DOHH2 (cell line): Measurements from ENCODE around the gene DCTN4.

Source experiments
- H3F3A ChIP-seq: fragments of 200-600 bp; sonication (generic), shearing (Covaris generic); 2 replicates; pipeline ENCODE4 v1.6.0; 2016; ENCODE audit warnings: antibody characterized with exemption, mild to moderate bottlenecking; ENCODE audit not compliant: control insufficient read depth, insufficient read depth
- H3K27ac ChIP-seq: fragments of 200-600 bp; sonication (generic); 2 replicates; pipeline ENCODE4 v1.5.1; 2014; ENCODE audit warnings: low read depth, mild to moderate bottlenecking, low read length, moderate library complexity
- H3K27me3 ChIP-seq: fragments of 200-600 bp; sonication (generic); 2 replicates; pipeline ENCODE4 v1.6.1; 2014; ENCODE audit warnings: mild to moderate bottlenecking, low read length, mixed read lengths; ENCODE audit not compliant: control insufficient read depth
- H3K36me3 ChIP-seq: fragments of 200-600 bp; sonication (generic); 2 replicates; pipeline ENCODE4 v1.6.1; 2014; ENCODE audit warnings: mild to moderate bottlenecking, low read length, moderate library complexity, mixed read lengths; ENCODE audit not compliant: control insufficient read depth
- H3K4me1 ChIP-seq: fragments of 200-600 bp; sonication (generic); 2 replicates; pipeline ENCODE4 v1.6.1; 2014; ENCODE audit warnings: mild to moderate bottlenecking, low read length, mixed read lengths; ENCODE audit not compliant: control insufficient read depth
- H3K4me2 ChIP-seq: fragments of 200-600 bp; sonication (generic); 2 replicates; pipeline ENCODE4 v1.6.0; 2014; ENCODE audit warnings: mild to moderate bottlenecking, low read length, moderate library complexity
- H3K4me3 ChIP-seq: fragments of 200-600 bp; sonication (generic); 2 replicates; pipeline ENCODE4 v1.5.1; 2014; ENCODE audit warnings: mild to moderate bottlenecking, low read length, mixed read lengths
- H3K79me2 ChIP-seq: fragments of 200-600 bp; sonication (generic); 2 replicates; pipeline ENCODE4 v1.6.1; 2014; ENCODE audit warnings: mild to moderate bottlenecking, low read length, mixed read lengths; ENCODE audit not compliant: control insufficient read depth
- H3K9me2 ChIP-seq: fragments of 200-600 bp; sonication (generic); replicated peaks from 2 replicates; pipeline ENCODE4 v1.6.1; 2014; ENCODE audit warnings: mild to moderate bottlenecking, low read length, mixed read lengths; ENCODE audit not compliant: control insufficient read depth
- H3K9me3 ChIP-seq: fragments of 200-600 bp; sonication (generic); 2 replicates; pipeline ENCODE4 v1.6.1; 2014; ENCODE audit warnings: antibody characterized with exemption, low read length, mixed read lengths; ENCODE audit not compliant: control insufficient read depth, insufficient read depth
- H4K20me1 ChIP-seq: fragments of 200-600 bp; sonication (generic); 2 replicates; pipeline ENCODE4 v1.6.0; 2014; ENCODE audit warnings: low read depth, mild to moderate bottlenecking, antibody characterized with exemption, low read length, moderate library complexity; ENCODE audit not compliant: control insufficient read depth, insufficient read depth
- EZH2phosphoT487 ChIP-seq: fragments of 200-600 bp; sonication (generic); IDR thresholded peaks from 2 replicates; pipeline ENCODE4 v1.6.1; 2017; ENCODE audit warnings: borderline replicate concordance, mild to moderate bottlenecking, antibody characterized with exemption, low read length, moderate library complexity, mixed read lengths
- TF ChIP-seq, protein P1 (sequence below): fragments of 200-600 bp; sonication (generic); IDR thresholded peaks from one replicate; pipeline ENCODE4 v1.5.1; 2014; ENCODE audit warnings: antibody characterized with exemption, mild to moderate bottlenecking, low read depth, low read length; ENCODE audit not compliant: poor library complexity, severe bottlenecking

Gene DCTN4

DNA sequence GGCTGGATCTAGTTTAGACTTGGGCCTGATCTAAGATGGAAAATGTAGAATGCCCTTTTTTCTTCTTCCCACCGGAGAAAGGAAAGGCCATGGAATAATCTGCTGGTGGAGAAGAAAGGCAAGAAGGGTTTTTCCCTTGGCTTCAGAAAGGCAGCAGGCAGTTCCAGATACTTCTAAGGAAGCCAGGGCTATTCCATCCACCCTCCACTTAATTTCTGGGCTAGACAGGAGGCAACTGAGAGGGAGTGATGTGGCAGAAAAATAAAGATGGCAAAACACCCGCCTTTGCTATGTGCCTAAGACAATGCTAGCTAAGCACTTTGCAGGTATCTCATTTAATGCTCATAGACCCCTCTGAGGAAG is 87.9 kb downstream of the DCTN4 start:
- no peaks in the 10 kb centered on the region for H3F3A ChIP-seq
- H3K36me3 ChIP-seq = no peaks in the 10 kb centered on the region
- H3K79me2 ChIP-seq = no peaks in the 10 kb centered on the region
- H3K27me3 ChIP-seq = peaks cover 44% of the 10 kb centered on the region
- no peaks in the 10 kb centered on the region for H4K20me1 ChIP-seq
- no peak overlapping the region for H3K4me3 ChIP-seq
- H3K4me2 ChIP-seq = no peak overlapping the region
- no peaks in the 10 kb centered on the region for H3K9me3 ChIP-seq
- H3K9me2 ChIP-seq = no peaks in the 10 kb centered on the region
- no peak overlapping the region for H3K27ac ChIP-seq
- TF ChIP-seq, protein P1, sequence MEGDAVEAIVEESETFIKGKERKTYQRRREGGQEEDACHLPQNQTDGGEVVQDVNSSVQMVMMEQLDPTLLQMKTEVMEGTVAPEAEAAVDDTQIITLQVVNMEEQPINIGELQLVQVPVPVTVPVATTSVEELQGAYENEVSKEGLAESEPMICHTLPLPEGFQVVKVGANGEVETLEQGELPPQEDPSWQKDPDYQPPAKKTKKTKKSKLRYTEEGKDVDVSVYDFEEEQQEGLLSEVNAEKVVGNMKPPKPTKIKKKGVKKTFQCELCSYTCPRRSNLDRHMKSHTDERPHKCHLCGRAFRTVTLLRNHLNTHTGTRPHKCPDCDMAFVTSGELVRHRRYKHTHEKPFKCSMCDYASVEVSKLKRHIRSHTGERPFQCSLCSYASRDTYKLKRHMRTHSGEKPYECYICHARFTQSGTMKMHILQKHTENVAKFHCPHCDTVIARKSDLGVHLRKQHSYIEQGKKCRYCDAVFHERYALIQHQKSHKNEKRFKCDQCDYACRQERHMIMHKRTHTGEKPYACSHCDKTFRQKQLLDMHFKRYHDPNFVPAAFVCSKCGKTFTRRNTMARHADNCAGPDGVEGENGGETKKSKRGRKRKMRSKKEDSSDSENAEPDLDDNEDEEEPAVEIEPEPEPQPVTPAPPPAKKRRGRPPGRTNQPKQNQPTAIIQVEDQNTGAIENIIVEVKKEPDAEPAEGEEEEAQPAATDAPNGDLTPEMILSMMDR = no peak
- no peak; the same call in 1 of the 2 replicates for TF ChIP-seq EZH2phosphoT487
- no peaks in the 10 kb centered on the region for H3K4me1 ChIP-seq

- Histone ChIP-seq H3K4me1 (no peaks in the 10 kb centered on the region), H3K27ac (no peak overlapping the region), H3K4me3 (no peak overlapping the region), H3K4me2 (no peak overlapping the region), H3F3A (no peaks in the 10 kb centered on the region), H3K9me3 (no peaks in the 10 kb centered on the region), H4K20me1 (no peaks in the 10 kb centered on the region), H3K36me3 (no peaks in the 10 kb centered on the region), H3K9me2 (no peaks in the 10 kb centered on the region), H3K79me2 (no peaks in the 10 kb centered on the region), H3K27me3 (peaks cover 44% of the 10 kb centered on the region)
- no peak for TF ChIP-seq EZH2phosphoT487
- TF ChIP-seq, protein P1 = no peak
Observed at GRCh38 chr5:150670275-150670947, 88.4 kb downstream of the DCTN4 start.

- Histone ChIP-seq H3K4me1 (no peaks in the 10 kb centered on the region), H3K4me3 (no peak overlapping the region), H3K79me2 (no peaks in the 10 kb centered on the region), H4K20me1 (no peaks in the 10 kb centered on the region), H3K27ac (no peak overlapping the region), H3K9me3 (no peaks in the 10 kb centered on the region), H3K27me3 (peaks cover 20% of the 10 kb centered on the region), H3K9me2 (no peaks in the 10 kb centered on the region), H3K36me3 (no peaks in the 10 kb centered on the region), H3F3A (no peaks in the 10 kb centered on the region), H3K4me2 (no peak overlapping the region)
- TF ChIP-seq EZH2phosphoT487 = no peak
Observed at GRCh38 chr5:150665044-150665443, 93.8 kb downstream of the DCTN4 start.

DNA sequence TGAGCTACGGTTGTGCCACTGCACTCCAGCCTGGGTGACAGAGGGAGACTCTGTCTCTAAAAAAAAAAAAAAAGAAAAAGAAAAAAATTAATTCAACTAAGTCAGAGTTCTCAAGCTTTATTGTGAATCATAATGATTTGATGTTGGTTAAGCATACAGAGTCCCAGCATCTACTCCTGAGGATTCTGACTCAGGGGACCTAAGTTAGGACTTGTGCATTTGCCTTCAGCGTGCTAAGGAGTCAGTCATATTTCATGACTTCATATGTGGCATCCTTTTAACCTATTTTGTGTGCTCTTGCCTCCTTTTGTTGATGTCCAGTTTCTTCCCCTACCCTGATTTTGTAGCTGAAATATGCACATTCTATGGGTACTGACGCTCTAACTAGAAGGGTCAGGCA is 94.9 kb downstream of the DCTN4 start:
- Histone ChIP-seq H3K27ac (no peak overlapping the region), H4K20me1 (no peaks in the 10 kb centered on the region), H3F3A (no peaks in the 10 kb centered on the region), H3K4me2 (no peak overlapping the region), H3K4me1 (no peaks in the 10 kb centered on the region), H3K9me3 (no peaks in the 10 kb centered on the region), H3K9me2 (no peaks in the 10 kb centered on the region), H3K79me2 (no peaks in the 10 kb centered on the region), H3K27me3 (peaks cover 19% of the 10 kb centered on the region), H3K36me3 (no peaks in the 10 kb centered on the region), H3K4me3 (no peak overlapping the region)
- TF ChIP-seq EZH2phosphoT487 = no peak
- TF ChIP-seq, protein P1 = no peak
